SH-SY5Y (cell line): ENCODE data around the gene ZNF74.

ENCODE experiments used
- GATA2 ChIP-seq: IDR thresholded peaks from 2 replicates; pipeline ENCODE4 v1.6.1; 2011; ENCODE audit warnings: mild to moderate bottlenecking, low read depth, low read length
- GATA3 ChIP-seq: IDR thresholded peaks from 2 replicates; pipeline ENCODE4 v1.6.1; 2011; ENCODE audit warnings: low read depth, mild to moderate bottlenecking, low read length, moderate library complexity

GRCh38 chr22:20450551-20450906 is 56.6 kb downstream of the ZNF74 start:
- no peak for TF ChIP-seq GATA3
- TF ChIP-seq GATA2, result no peak
